Superior temporal gyrus (tissue), 1 donor: ENCODE results near the gene SLC52A1.

Experiments used
- DNase-seq: peaks from one replicate; pipeline ENCODE4 v3.0.0-alpha.2; 2016; ENCODE audit errors: extremely low spot score

The SLC52A1 gene

DNA sequence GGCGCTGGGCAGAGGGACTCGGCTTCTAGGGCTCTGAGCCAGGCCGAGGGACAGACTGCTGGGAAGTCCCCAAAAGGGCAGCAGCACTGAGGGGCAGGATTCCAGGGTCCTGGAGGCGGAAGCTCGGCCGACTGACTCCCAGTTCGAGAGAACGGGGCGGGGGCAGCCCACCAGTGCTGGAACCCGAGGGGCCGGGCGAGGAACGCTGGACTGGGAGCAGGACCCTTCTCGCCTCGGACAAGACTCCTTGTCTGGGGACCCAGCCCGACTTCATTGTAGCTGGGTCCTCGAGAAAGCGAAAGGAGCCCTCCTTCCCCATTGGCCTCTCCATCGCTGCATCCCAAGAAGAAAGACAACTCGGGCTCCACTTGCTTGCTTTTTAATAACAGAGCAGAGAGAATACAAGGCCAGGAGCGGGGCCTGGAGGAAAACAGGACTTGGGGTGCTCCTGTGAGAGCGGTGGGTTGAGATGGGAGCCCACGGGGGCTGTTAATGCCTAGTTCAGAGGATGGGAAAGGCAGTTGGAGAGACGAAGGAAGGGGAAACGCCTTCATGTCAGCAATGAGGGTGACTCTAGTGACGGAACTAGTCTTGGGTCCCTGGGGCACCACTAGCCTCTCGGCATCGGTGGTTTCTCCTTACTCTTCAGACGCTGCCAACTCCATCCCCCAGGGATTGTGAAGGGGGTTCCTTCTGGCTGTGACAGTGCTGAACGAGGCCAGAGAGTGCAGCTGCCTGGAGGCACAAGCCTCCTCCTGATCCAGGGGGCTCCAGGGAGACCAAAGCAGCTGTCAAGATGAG is 47.3 kb downstream of the SLC52A1 start:
- no peak for DNase-seq

DNA sequence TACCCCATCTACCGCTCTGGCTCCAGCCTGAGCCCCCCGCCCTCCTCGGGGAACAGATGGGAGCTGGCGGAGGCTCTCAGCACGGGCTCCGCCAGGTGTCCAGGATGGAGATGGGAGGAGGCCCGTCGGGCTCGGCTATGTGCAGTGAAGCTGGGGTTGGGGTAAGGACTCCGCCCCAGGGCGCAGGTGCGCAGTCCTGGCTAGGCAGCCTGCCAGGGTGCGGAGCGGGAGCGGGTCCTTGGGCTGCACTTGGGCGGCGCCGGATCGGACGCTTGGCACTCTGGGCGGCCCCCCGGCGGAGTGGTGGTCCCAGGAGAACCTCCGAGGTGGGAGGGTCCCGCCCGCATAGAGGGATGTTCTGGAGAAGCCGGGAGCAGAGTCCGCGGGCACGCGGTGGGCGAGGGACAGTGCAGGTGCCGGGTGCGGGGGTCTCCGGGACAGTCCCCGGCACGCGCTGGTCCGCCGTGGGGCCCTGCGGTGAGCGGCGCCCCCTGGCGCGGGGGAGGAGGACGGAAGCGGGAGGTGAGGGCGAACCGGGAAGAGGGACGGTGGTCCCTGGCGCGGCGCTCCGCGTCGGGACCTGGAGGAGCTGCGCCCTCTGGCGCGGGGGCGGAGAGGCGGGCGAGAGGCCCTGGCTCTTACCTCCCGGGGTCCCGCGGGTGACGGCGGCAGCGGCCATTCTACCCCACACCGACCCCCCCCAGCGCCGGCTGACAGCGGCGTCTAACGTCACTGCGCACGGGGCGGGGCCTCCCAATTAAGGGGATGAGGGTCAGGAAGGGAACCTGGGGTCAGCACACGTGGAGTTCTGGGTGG is 48.1 kb downstream of the SLC52A1 start, which contains the start of gene CAMTA2:
CAMTA2 (minus strand) TSS at position 725 of the 816 bp plus-strand sequence. CDS start 1,453 bp downstream, outside the sequence.
- peak; percentile 86 for DNase-seq

DNA sequence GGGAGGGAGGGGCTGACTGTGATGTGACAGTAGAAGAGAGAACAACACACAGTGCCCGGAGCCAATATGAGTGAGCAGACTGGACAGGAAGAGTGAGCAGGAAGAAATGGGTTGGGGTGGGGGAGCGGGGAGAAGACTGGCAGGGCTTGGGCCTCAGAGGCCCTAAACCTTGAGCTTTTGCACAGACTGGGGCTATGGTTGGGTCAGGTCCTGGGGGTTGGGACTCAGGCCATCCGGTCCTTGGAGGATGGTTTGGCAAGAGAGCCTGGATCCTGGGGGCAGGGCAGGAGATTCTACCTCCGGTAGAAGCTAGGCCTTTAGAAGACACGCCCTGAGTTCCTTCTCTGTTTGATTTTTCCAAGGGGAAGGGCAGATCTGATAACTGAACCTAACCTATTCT is 48.8 kb downstream of the SLC52A1 start:
- no peak for DNase-seq
